K562 (cell line): ENCODE measurements around the gene KNL1. TPM values are rescaled to one million over a fixed set of nuclear protein-coding genes. Genes with fewer than 3 reads are reported as not detected.

Experiments
- ATF3 ChIP-seq, 2 experiments: fragments of 450-650 bp in 1 of 2; sonication (generic) in 1 of 2; formaldehyde crosslinking in 1 of 2; IDR thresholded peaks in 1 of 2; conservative IDR thresholded peaks in 1 of 2; 2 replicates each; pipeline versions ENCODE4 v1.6.1 to v1.8.1; 2016 to 2023; ENCODE audit warnings: mild to moderate bottlenecking in 2 of 2, moderate library complexity in 2 of 2, inconsistent platforms in 1 of 2, missing genetic modification reagents in 1 of 2
- CBFA2T3 ChIP-seq: fragments of 450-650 bp; IDR thresholded peaks from 2 replicates; pipeline ENCODE4 v1.6.1; 2017
- CHD2 ChIP-seq: IDR thresholded peaks from 2 replicates; pipeline ENCODE4 v1.6.1; 2011; ENCODE audit warnings: low read depth, low read length
- FOXM1 ChIP-seq, 2 experiments: fragments of 450-650 bp in 1 of 2; sonication (generic) in 1 of 2; formaldehyde crosslinking in 1 of 2; IDR thresholded peaks; 2 replicates each; pipeline versions ENCODE4 v1.6.1 to v1.9.0; 2017 to 2022; ENCODE audit warnings: low read depth in 2 of 2, mild to moderate bottlenecking in 2 of 2, missing genetic modification reagents in 1 of 2, moderate library complexity in 1 of 2
- KLF6 ChIP-seq: fragments of 250-450 bp; sonication (Bioruptor Pico); IDR thresholded peaks from 2 replicates; pipeline ENCODE4 v1.4.0; 2020; ENCODE audit warnings: mild to moderate bottlenecking, moderate library complexity, borderline replicate concordance
- MAFK ChIP-seq: IDR thresholded peaks from 2 replicates; pipeline ENCODE4 v1.6.1; 2011; ENCODE audit warnings: low read length, improper control_type of control experiment
- MAX ChIP-seq: sonication (generic); formaldehyde crosslinking; IDR thresholded peaks from 2 replicates; pipeline ENCODE4 v1.9.0; 2022; ENCODE audit warnings: mild to moderate bottlenecking, missing genetic modification reagents
- MBD2 ChIP-seq: sonication (generic); IDR thresholded peaks from 2 replicates; pipeline ENCODE4 v1.6.1; 2016; ENCODE audit warnings: low read depth, borderline replicate concordance
- MEF2D ChIP-seq: conservative IDR thresholded peaks from 2 replicates; pipeline ENCODE4 v1.6.1; 2016; ENCODE audit warnings: low read depth, missing genetic modification characterization, missing compliant biosample characterization
- MYBL2 ChIP-seq, 2 experiments: fragments of 450-650 bp in 1 of 2; sonication (generic) in 1 of 2; formaldehyde crosslinking in 1 of 2; IDR thresholded peaks; 2 replicates each; pipeline versions ENCODE4 v1.6.1 to v1.8.1; 2017 to 2022; ENCODE audit warnings: borderline replicate concordance in 1 of 2, inconsistent platforms in 1 of 2, low read depth in 1 of 2, mild to moderate bottlenecking in 1 of 2, missing genetic modification reagents in 1 of 2, moderate library complexity in 1 of 2
- POLR3G ChIP-seq: IDR thresholded peaks from 2 replicates; pipeline ENCODE4 v1.6.1; 2011; ENCODE audit not compliant: insufficient read length, insufficient replicate concordance; ENCODE audit errors: extremely low read depth
- POU5F1 ChIP-seq: fragments of 150-350 bp; IDR thresholded peaks from 2 replicates; pipeline ENCODE4 v1.6.1; 2014; ENCODE audit warnings: borderline replicate concordance, low read length, low read depth, mild to moderate bottlenecking; ENCODE audit not compliant: partially characterized antibody
- RFX5 ChIP-seq: IDR thresholded peaks from 2 replicates; pipeline ENCODE4 v1.6.1; 2011; ENCODE audit warnings: low read depth, mild to moderate bottlenecking, improper control_type of control experiment, low read length
- SREBF1 ChIP-seq: fragments of 150-350 bp; IDR thresholded peaks from 2 replicates; pipeline ENCODE4 v1.6.1; 2014; ENCODE audit warnings: antibody characterized with exemption, low read depth, low read length, borderline replicate concordance
- SREBF2 ChIP-seq: sonication (generic); formaldehyde crosslinking; IDR thresholded peaks from 2 replicates; pipeline ENCODE4 v1.4.0; 2020; ENCODE audit warnings: mild to moderate bottlenecking, missing genetic modification reagents
- TRIM24 ChIP-seq, 2 experiments: fragments of 450-650 bp; IDR thresholded peaks; 2 replicates each; pipeline ENCODE4 v1.6.1; 2016
- TRIM28 ChIP-seq: fragments of 450-650 bp; IDR thresholded peaks from 2 replicates; pipeline ENCODE4 v1.6.1; 2017
- ZBTB11 ChIP-seq, 3 experiments: fragments of 200-800 bp in 1 of 3; fragments of 250-450 bp in 1 of 3; fragments of 450-650 bp in 1 of 3; sonication (Bioruptor Pico) in 1 of 3; sonication (Bioruptor generic) in 1 of 3; formaldehyde crosslinking in 1 of 3; IDR thresholded peaks; 2 replicates each; pipeline versions ENCODE4 v1.6.1 to v1.8.0; 2016 to 2022; ENCODE audit warnings: mild to moderate bottlenecking in 2 of 3, missing genetic modification characterization in 2 of 3, missing compliant biosample characterization in 1 of 3, moderate library complexity in 1 of 3
- ZC3H11A ChIP-seq: IDR thresholded peaks from 2 replicates; pipeline ENCODE4 v1.6.1; 2012; ENCODE audit warnings: low read depth, low read length, improper control_type of control experiment
- ZNF174 ChIP-seq: fragments of 250-450 bp; sonication (Bioruptor Pico); IDR thresholded peaks from 2 replicates; pipeline ENCODE4 v1.4.0; 2020; ENCODE audit warnings: mild to moderate bottlenecking
- ZNF239 ChIP-seq: fragments of 250-450 bp; sonication (Bioruptor Pico); IDR thresholded peaks from 2 replicates; pipeline ENCODE4 v1.4.0; 2020; ENCODE audit warnings: mild to moderate bottlenecking
- ZNF584 ChIP-seq: fragments of 200-800 bp; sonication (Bioruptor generic); IDR thresholded peaks from 2 replicates; pipeline ENCODE4 v1.6.1; 2016; ENCODE audit warnings: low read depth, mild to moderate bottlenecking, missing genetic modification characterization, missing compliant biosample characterization
- polyA plus RNA-seq, 8 experiments: library from polyadenylated mRNA; depleted of rRNA in 4 of 8; stranded (reverse) in 5 of 8; unstranded in 3 of 8; fragments of >200 nt; fragmentation: Nextera tagmentation in 2 of 8; fragmentation: Illumina TruSeq in 1 of 8; extraction: Ambion mirVana in 2 of 8; extraction: Trizol in 1 of 8; gene quantifications; 2 replicates each; pipeline versions ENCODE4 v1.2.1 to v1.2.3, GENCODE V29; 2011 to 2014; ENCODE audit warnings: inconsistent platforms in 1 of 8, missing spikeins in 1 of 8
- total RNA-seq, 7 experiments: library from RNA; depleted of rRNA in 6 of 7; stranded (reverse); fragments of >200 nt in 6 of 7; fragmentation: Illumina TruSeq in 2 of 7; extraction: Trizol in 2 of 7; gene quantifications; 2 replicates each; pipeline versions ENCODE4 v1.2.1 to v1.2.3, GENCODE V29; 2011 to 2021; ENCODE audit warnings: low replicate concordance in 1 of 7

Gene KNL1
- total and polyA plus RNA-seq, 9 of the 15 experiments (the other 6 are each of a cell fraction or from before 2014, with no cell fraction given): 14.5 to 65.4 (median 34.6) TPM

- TF ChIP-seq POU5F1: no peak
- TF ChIP-seq CHD2: peak; percentile 43; the same call in 1 of the 2 replicates
- 0 out of 2 replicates have a peak, but pooled peaks have one; percentile 6 for TF ChIP-seq ZNF174
- TF ChIP-seq MYBL2 (IDR thresholded peaks at IDR 0.05; ENCODE audit: low read depth): peak; percentile 92
- no peak for TF ChIP-seq MYBL2 (CRISPR knock-in tag; IDR thresholded peaks at IDR 0.05; ENCODE audit: borderline replicate concordance)
- TF ChIP-seq ZBTB11 (CRISPR knock-in tag; IDR thresholded peaks at IDR 0.05): 0 out of 6 replicates have a peak, but pooled peaks of 1 of the 3 experiments have one; percentile 28
- TF ChIP-seq FOXM1 (IDR thresholded peaks at IDR 0.05; ENCODE audit: low read depth): peak; percentile 70
- TF ChIP-seq FOXM1 (CRISPR knock-in tag; IDR thresholded peaks at IDR 0.05; ENCODE audit: low read depth): no peak; the same call in 1 of the 2 replicates
- TF ChIP-seq TRIM24 (IDR thresholded peaks at IDR 0.05): peak; percentile 6 to 77; a peak in 2 of 4 replicates
- TF ChIP-seq MBD2: no peak
- no peak for TF ChIP-seq ZNF239 (CRISPR knock-in tag)
- peak; percentile 69; the same call in 1 of the 2 replicates for TF ChIP-seq ZNF584 (CRISPR knock-in tag)
- peak; percentile 50; the same call in 1 of the 2 replicates for TF ChIP-seq RFX5
- TF ChIP-seq MAX (CRISPR knock-in tag): no peak
- no peak for TF ChIP-seq SREBF2
- TF ChIP-seq ZC3H11A: peak; percentile 99
- 0 out of 2 replicates have a peak, but pooled peaks have one; percentile 30 for TF ChIP-seq KLF6 (CRISPR knock-in tag)
- TF ChIP-seq TRIM28: 0 out of 2 replicates have a peak, but pooled peaks have one; percentile 61
- peak; percentile 92 for TF ChIP-seq POLR3G
- TF ChIP-seq SREBF1: 0 out of 2 replicates have a peak, but pooled peaks have one; percentile 53
- no peak for TF ChIP-seq CBFA2T3
- peak; percentile 4; the same call in 1 of the 2 replicates for TF ChIP-seq MAFK
- TF ChIP-seq MEF2D: peak; percentile 69; the same call in 1 of the 2 replicates
- TF ChIP-seq ATF3 (IDR thresholded peaks at IDR 0.05): peak; percentile 99
- peak; percentile 98 for TF ChIP-seq ATF3 (CRISPR knock-in tag; conservative IDR thresholded peaks at IDR 0.05)
These were observed at the start of gene KNL1 (continued) for GRCh38 chr15:40593588-40594428.
